Calu3 (cell line): Measurements from ENCODE around the gene RASL10B. TPM values are rescaled to one million over a fixed set of nuclear protein-coding genes. Genes with fewer than 3 reads are reported as not detected.
A peak's percentile ranks its signal among the peaks of the same experiment; 100 is the strongest.

Source experiments
- BruUV-seq: library from RNA; stranded (reverse); fragments of 400-500 nt; replicated peaks from 2 replicates; lab custom pipeline; 2021; lab: Mats Ljungman, UMichigan
- CTCF ChIA-PET: fragments of 300-600 bp; sonication (Branson Sonifier 250); formaldehyde crosslinking; loops from one replicate; lab custom pipeline; 2022; ENCODE audit warnings: antibody characterized with exemption; lab: Charles Lee
- DNase-seq: peaks from one replicate; pipeline ENCODE4 v3.0.0; 2022
- H3K27ac Mint-ChIP-seq: one replicate; pipeline ENCODE4 v1.8.0; 2022; ENCODE audit warnings: mixed read lengths; ENCODE audit not compliant: unreplicated experiment
- H3K27me3 Mint-ChIP-seq: one replicate; pipeline ENCODE4 v1.8.0; 2022; ENCODE audit warnings: mixed read lengths; ENCODE audit not compliant: unreplicated experiment
- H3K36me3 Mint-ChIP-seq: one replicate; pipeline ENCODE4 v1.8.0; 2022; ENCODE audit warnings: mild to moderate bottlenecking, moderate library complexity, mixed read lengths; ENCODE audit not compliant: insufficient read depth, unreplicated experiment
- H3K4me1 Mint-ChIP-seq: one replicate; pipeline ENCODE4 v1.8.0; 2022; ENCODE audit warnings: mild to moderate bottlenecking, low read depth, mixed read lengths; ENCODE audit not compliant: unreplicated experiment
- H3K4me3 Mint-ChIP-seq: one replicate; pipeline ENCODE4 v1.8.0; 2022; ENCODE audit warnings: mild to moderate bottlenecking, low read depth, moderate library complexity, mixed read lengths; ENCODE audit not compliant: unreplicated experiment
- H3K9me3 Mint-ChIP-seq: one replicate; pipeline ENCODE4 v1.8.0; 2022; ENCODE audit warnings: low read depth, mixed read lengths; ENCODE audit not compliant: unreplicated experiment
- CTCF ChIP-seq: fragments of 200-600 bp; IDR thresholded peaks from one replicate; pipeline ENCODE4 v1.8.0; 2022; ENCODE audit warnings: antibody characterized with exemption; ENCODE audit not compliant: unreplicated experiment
- intact Hi-C: fragments of 100-400 bp; cut with micrococcal nuclease; formaldehyde crosslinking; loops from one replicate; pipeline ENCODE4 v1.10.0; 2022; ENCODE audit not compliant: unreplicated experiment
- total RNA-seq: library from RNA; stranded (reverse); gene quantifications from 2 replicates; pipeline ENCODE4 v1.2.3, GENCODE V29; 2022

The RASL10B gene
- total RNA-seq, 1 experiment from 2014 or later: 1.4 TPM

GRCh38 chr17:35725802-35726126, 5.7 kb upstream of the RASL10B start:
- peaks cover 22% of the 10 kb centered on the region for H3K36me3 Mint-ChIP-seq
- CTCF ChIA-PET: no interaction called here
- TF ChIP-seq CTCF: no peak
- H3K4me1 Mint-ChIP-seq: peaks cover 1% of the 10 kb centered on the region
- no peak for DNase-seq
- no peak overlapping the region for H3K27ac Mint-ChIP-seq
- H3K4me3 Mint-ChIP-seq: no peak overlapping the region
- TSS peak; percentile 36 for BruUV-seq
- intact Hi-C loops: no loop called here
- H3K27me3 Mint-ChIP-seq: peaks cover 5% of the 10 kb centered on the region
- H3K9me3 Mint-ChIP-seq: no peaks in the 10 kb centered on the region

- Mint-ChIP-seq H3K36me3 (peaks cover 22% of the 10 kb centered on the region), H3K9me3 (no peaks in the 10 kb centered on the region), H3K27ac (no peak overlapping the region), H3K4me1 (peaks cover 7% of the 10 kb centered on the region), H3K4me3 (no peak overlapping the region), H3K27me3 (peaks cover 11% of the 10 kb centered on the region)
- no peak for TF ChIP-seq CTCF
- BruUV-seq: no TSS peak
- CTCF ChIA-PET: no interaction called here
- DNase-seq: peak; percentile 46
- intact Hi-C loops: no loop called here
Observed at GRCh38 chr17:35726127-35726952, 5.1 kb upstream of the RASL10B start.

- BruUV-seq: no TSS peak
- TF ChIP-seq CTCF: no peak
- intact Hi-C loops: no loop called here
- Mint-ChIP-seq H3K4me1 (peaks cover 7% of the 10 kb centered on the region), H3K9me3 (no peaks in the 10 kb centered on the region), H3K36me3 (peaks cover 22% of the 10 kb centered on the region), H3K27me3 (peaks cover 12% of the 10 kb centered on the region), H3K4me3 (no peak overlapping the region), H3K27ac (no peak overlapping the region)
- CTCF ChIA-PET: no interaction called here
- DNase-seq: no peak
Observed at GRCh38 chr17:35726953-35727460, 4.4 kb upstream of the RASL10B start.

GRCh38 chr17:35727635-35728034, 3.8 kb upstream of the RASL10B start:
- Mint-ChIP-seq H3K27ac (no peak overlapping the region), H3K4me1 (peaks cover 7% of the 10 kb centered on the region), H3K9me3 (no peaks in the 10 kb centered on the region), H3K4me3 (no peak overlapping the region), H3K36me3 (peaks cover 22% of the 10 kb centered on the region), H3K27me3 (peaks cover 12% of the 10 kb centered on the region)
- DNase-seq: no peak
- CTCF ChIA-PET: no interaction called here
- no peak for TF ChIP-seq CTCF
- intact Hi-C loops: no loop called here
- BruUV-seq: no TSS peak
